A549 treated with RU486 at 1 μM for 4 hours (cell line): ENCODE data around the gene APOOL. TPM values are rescaled to one million over a fixed set of nuclear protein-coding genes. Genes with fewer than 3 reads are reported as not detected.

Source experiments
- total RNA-seq: library from RNA; stranded (reverse); fragments of 200-300 nt; extraction: Qiagen RNA extraction; gene quantifications from 5 replicates; pipeline ENCODE4 v1.2.3, GENCODE V29; 2022; ENCODE audit warnings: low read depth

Gene APOOL, protein sequence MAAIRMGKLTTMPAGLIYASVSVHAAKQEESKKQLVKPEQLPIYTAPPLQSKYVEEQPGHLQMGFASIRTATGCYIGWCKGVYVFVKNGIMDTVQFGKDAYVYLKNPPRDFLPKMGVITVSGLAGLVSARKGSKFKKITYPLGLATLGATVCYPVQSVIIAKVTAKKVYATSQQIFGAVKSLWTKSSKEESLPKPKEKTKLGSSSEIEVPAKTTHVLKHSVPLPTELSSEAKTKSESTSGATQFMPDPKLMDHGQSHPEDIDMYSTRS
- total RNA-seq = 6.4 to 8.9 TPM (median 8.0 TPM) in 5 replicates

DNA sequence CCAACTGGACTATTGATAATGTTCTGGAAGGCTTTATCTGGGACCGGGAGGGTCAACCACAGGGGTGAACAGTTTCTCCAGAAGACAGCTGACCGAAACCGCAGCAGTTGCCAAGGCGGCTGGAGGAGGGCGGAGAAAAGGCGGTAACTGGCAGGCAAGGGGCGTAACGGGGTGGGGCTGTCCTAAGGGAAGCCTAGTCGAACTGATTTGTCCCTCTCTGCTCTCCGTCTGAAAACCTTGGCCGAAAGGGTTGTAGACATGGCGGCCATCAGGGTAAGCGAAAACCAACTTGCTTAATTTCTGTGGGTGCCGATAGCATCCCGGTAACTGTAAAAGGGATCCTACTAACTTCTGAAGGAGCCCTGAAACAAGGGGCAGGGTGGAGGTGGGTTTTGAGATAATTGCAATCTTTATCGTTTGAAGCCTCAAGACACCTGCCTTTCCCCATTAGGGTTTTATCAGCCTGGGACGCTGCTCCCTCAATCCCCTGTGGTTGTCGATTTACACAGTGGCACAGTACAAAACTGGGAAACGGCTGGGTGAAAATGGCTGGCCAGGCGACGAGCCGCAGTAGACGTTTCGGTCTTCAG, at the start of gene APOOL:
Gene APOOL (plus strand): TSS at position 223 of the 590 bp plus-strand sequence. CDS start 36 bp downstream, at position 259.

Other genes with a start within 250 kb of the APOOL start
- gene SATL1, start 239.9 kb downstream of the APOOL start, total RNA-seq = not detected in 5 replicates
- gene ZNF711, start 240.1 kb downstream of the APOOL start, total RNA-seq = 0.24 to 1.1 TPM (median 0.89 TPM) in 5 replicates